ENCODE measurements around the gene HEXIM2.

- TF ChIP-seq SMC3 (IDR thresholded peaks at IDR 0.05; ENCODE audit: low read depth, low read length) (no peak), CHD1 (IDR thresholded peaks at IDR 0.05; ENCODE audit: low read depth, low read length) (no peak), POLR2A (IDR thresholded peaks at IDR 0.05; ENCODE audit: low read depth, low read length) (no peak), MXI1 (IDR thresholded peaks at IDR 0.05; ENCODE audit: borderline replicate concordance, low read depth, low read length) (no peak)
- TF ChIP-seq, protein P1, sequence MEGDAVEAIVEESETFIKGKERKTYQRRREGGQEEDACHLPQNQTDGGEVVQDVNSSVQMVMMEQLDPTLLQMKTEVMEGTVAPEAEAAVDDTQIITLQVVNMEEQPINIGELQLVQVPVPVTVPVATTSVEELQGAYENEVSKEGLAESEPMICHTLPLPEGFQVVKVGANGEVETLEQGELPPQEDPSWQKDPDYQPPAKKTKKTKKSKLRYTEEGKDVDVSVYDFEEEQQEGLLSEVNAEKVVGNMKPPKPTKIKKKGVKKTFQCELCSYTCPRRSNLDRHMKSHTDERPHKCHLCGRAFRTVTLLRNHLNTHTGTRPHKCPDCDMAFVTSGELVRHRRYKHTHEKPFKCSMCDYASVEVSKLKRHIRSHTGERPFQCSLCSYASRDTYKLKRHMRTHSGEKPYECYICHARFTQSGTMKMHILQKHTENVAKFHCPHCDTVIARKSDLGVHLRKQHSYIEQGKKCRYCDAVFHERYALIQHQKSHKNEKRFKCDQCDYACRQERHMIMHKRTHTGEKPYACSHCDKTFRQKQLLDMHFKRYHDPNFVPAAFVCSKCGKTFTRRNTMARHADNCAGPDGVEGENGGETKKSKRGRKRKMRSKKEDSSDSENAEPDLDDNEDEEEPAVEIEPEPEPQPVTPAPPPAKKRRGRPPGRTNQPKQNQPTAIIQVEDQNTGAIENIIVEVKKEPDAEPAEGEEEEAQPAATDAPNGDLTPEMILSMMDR (conservative IDR thresholded peaks at IDR 0.05; ENCODE audit: low read depth, low read length): no peak
These were observed 7.5 kb downstream of the HEXIM2 start for GRCh38 chr17:45168991-45169752.

All from IMR-90 (cell line).